SK-N-SH (cell line): ENCODE data around the gene ABLIM1. TPM values are rescaled to one million over a fixed set of nuclear protein-coding genes. Genes with fewer than 3 reads are reported as not detected.

Experiments
- ELF1 ChIP-seq: IDR thresholded peaks from 2 replicates; pipeline ENCODE4 v1.4.0; 2012
- EP300 ChIP-seq, 2 experiments: IDR thresholded peaks; 2 replicates each; pipeline versions ENCODE4 v1.4.0 to v1.6.1; 2012; ENCODE audit warnings: borderline replicate concordance in 1 of 2, low read depth in 1 of 2, low read length in 1 of 2
- EZH2phosphoT487 ChIP-seq: fragments of 200-600 bp; sonication (generic); IDR thresholded peaks from 2 replicates; pipeline ENCODE4 v1.6.1; 2017; ENCODE audit warnings: low read depth, mixed run types, mild to moderate bottlenecking, antibody characterized with exemption, moderate library complexity, borderline replicate concordance
- FOXJ3 ChIP-seq: sonication (generic); formaldehyde crosslinking; IDR thresholded peaks from 2 replicates; pipeline ENCODE4 v1.5.1; 2020; ENCODE audit warnings: mild to moderate bottlenecking, missing genetic modification reagents
- FOXM1 ChIP-seq: IDR thresholded peaks from 2 replicates; pipeline ENCODE4 v1.4.0; 2012; ENCODE audit warnings: low read depth, mild to moderate bottlenecking
- GABPA ChIP-seq: IDR thresholded peaks from 2 replicates; pipeline ENCODE4 v1.4.0; 2012; ENCODE audit warnings: low read depth, mild to moderate bottlenecking
- GATA2 ChIP-seq: sonication (generic); formaldehyde crosslinking; IDR thresholded peaks from 2 replicates; pipeline ENCODE4 v1.5.0; 2020; ENCODE audit warnings: mild to moderate bottlenecking, missing genetic modification reagents
- RCOR1 ChIP-seq: fragments of 150-350 bp; IDR thresholded peaks from 2 replicates; pipeline ENCODE4 v1.6.1; 2017; ENCODE audit warnings: antibody characterized with exemption, low read length
- RXRA ChIP-seq: IDR thresholded peaks from 2 replicates; pipeline ENCODE4 v1.4.0; 2012; ENCODE audit warnings: low read depth, mild to moderate bottlenecking, borderline replicate concordance
- SIN3A ChIP-seq: IDR thresholded peaks from 2 replicates; pipeline ENCODE4 v1.6.1; 2012; ENCODE audit warnings: low read depth, mild to moderate bottlenecking, low read length, moderate library complexity, borderline replicate concordance
- TEAD4 ChIP-seq: IDR thresholded peaks from 2 replicates; pipeline ENCODE4 v1.4.0; 2012; ENCODE audit warnings: mild to moderate bottlenecking, borderline replicate concordance; ENCODE audit not compliant: insufficient read depth
- YY1 ChIP-seq: IDR thresholded peaks from 2 replicates; pipeline ENCODE4 v1.4.0; 2012; ENCODE audit warnings: low read depth, mild to moderate bottlenecking
- polyA plus RNA-seq, 3 experiments: library from polyadenylated mRNA; depleted of rRNA; stranded (reverse); fragments of >200 nt; gene quantifications; 2 replicates each; pipeline ENCODE4 v1.2.3, GENCODE V29; 2012
- TF ChIP-seq, protein P1 (sequence below): IDR thresholded peaks from 2 replicates; pipeline ENCODE4 v1.4.0; 2012; ENCODE audit warnings: low read depth, borderline replicate concordance
- TF ChIP-seq, protein P2 (sequence below): fragments of 200-600 bp; sonication (generic); IDR thresholded peaks from 2 replicates; pipeline ENCODE4 v1.6.1; 2017; ENCODE audit warnings: antibody characterized with exemption, mild to moderate bottlenecking, moderate library complexity
- TF ChIP-seq, protein P3 (sequence below): IDR thresholded peaks from 2 replicates; pipeline ENCODE4 v1.6.1; 2012; ENCODE audit warnings: mild to moderate bottlenecking, low read depth, low read length, moderate library complexity
- TF ChIP-seq, protein P4 (sequence below): fragments of 150-350 bp; IDR thresholded peaks from 2 replicates; pipeline ENCODE4 v1.6.1; 2017; ENCODE audit warnings: antibody characterized with exemption, low read length, low read depth, borderline replicate concordance
- TF ChIP-seq, protein P5 (sequence below): IDR thresholded peaks from 2 replicates; pipeline ENCODE4 v1.4.0; 2012; ENCODE audit warnings: low read depth

ABLIM1 gene
- polyA plus RNA-seq, 1 of the 3 experiments (the other 2 are of a cell fraction): 16.1 TPM

DNA sequence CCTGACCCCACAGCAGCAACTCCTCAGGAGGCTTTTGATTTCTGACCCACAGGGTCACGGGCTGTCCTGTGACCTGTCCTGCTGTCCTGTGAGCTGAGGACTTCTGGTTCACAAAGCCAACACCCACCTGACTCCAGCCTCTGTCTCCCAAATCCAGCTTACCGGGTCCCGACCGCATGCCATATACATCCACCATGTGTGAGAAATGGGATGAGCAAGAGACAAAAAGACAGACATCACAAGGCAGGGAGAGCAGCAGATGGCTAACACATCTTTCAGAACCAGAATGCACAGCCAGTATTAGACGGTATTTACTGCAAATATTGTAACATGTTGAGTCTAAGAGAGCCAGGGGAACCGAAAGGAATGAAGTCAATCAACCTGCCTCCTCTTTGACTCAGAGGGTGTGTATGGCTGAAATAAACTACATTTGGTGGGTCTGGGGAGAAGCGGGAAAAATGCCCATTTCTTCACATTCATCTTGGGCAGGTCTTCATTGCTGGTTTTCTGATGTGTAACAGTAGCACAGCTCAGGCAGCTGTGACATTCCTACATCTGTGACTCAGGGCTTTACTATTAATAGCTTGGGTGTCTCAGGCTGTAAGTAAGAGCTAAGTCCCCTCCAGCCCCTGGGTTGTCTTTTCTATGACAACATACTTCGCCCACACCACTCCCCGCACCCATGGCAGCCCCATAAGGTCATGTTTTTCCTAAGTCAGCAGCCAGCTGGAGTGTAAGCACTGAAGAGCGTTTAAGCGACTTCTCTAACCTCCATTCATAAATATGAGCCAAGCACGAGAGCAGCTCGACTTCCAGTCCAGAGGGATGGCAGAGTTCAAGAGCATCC is 25.0 kb downstream of the ABLIM1 start (continued):
- TF ChIP-seq, protein P1, sequence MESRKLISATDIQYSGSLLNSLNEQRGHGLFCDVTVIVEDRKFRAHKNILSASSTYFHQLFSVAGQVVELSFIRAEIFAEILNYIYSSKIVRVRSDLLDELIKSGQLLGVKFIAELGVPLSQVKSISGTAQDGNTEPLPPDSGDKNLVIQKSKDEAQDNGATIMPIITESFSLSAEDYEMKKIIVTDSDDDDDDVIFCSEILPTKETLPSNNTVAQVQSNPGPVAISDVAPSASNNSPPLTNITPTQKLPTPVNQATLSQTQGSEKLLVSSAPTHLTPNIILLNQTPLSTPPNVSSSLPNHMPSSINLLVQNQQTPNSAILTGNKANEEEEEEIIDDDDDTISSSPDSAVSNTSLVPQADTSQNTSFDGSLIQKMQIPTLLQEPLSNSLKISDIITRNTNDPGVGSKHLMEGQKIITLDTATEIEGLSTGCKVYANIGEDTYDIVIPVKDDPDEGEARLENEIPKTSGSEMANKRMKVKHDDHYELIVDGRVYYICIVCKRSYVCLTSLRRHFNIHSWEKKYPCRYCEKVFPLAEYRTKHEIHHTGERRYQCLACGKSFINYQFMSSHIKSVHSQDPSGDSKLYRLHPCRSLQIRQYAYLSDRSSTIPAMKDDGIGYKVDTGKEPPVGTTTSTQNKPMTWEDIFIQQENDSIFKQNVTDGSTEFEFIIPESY: 0 out of 2 replicates have a peak, but pooled peaks have one; percentile 42
- TF ChIP-seq TEAD4: 0 out of 2 replicates have a peak, but pooled peaks have one; percentile 35
- TF ChIP-seq FOXM1: no peak
- TF ChIP-seq, protein P2, sequence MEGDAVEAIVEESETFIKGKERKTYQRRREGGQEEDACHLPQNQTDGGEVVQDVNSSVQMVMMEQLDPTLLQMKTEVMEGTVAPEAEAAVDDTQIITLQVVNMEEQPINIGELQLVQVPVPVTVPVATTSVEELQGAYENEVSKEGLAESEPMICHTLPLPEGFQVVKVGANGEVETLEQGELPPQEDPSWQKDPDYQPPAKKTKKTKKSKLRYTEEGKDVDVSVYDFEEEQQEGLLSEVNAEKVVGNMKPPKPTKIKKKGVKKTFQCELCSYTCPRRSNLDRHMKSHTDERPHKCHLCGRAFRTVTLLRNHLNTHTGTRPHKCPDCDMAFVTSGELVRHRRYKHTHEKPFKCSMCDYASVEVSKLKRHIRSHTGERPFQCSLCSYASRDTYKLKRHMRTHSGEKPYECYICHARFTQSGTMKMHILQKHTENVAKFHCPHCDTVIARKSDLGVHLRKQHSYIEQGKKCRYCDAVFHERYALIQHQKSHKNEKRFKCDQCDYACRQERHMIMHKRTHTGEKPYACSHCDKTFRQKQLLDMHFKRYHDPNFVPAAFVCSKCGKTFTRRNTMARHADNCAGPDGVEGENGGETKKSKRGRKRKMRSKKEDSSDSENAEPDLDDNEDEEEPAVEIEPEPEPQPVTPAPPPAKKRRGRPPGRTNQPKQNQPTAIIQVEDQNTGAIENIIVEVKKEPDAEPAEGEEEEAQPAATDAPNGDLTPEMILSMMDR: no peak
- TF ChIP-seq ELF1: no peak
- TF ChIP-seq, protein P3, sequence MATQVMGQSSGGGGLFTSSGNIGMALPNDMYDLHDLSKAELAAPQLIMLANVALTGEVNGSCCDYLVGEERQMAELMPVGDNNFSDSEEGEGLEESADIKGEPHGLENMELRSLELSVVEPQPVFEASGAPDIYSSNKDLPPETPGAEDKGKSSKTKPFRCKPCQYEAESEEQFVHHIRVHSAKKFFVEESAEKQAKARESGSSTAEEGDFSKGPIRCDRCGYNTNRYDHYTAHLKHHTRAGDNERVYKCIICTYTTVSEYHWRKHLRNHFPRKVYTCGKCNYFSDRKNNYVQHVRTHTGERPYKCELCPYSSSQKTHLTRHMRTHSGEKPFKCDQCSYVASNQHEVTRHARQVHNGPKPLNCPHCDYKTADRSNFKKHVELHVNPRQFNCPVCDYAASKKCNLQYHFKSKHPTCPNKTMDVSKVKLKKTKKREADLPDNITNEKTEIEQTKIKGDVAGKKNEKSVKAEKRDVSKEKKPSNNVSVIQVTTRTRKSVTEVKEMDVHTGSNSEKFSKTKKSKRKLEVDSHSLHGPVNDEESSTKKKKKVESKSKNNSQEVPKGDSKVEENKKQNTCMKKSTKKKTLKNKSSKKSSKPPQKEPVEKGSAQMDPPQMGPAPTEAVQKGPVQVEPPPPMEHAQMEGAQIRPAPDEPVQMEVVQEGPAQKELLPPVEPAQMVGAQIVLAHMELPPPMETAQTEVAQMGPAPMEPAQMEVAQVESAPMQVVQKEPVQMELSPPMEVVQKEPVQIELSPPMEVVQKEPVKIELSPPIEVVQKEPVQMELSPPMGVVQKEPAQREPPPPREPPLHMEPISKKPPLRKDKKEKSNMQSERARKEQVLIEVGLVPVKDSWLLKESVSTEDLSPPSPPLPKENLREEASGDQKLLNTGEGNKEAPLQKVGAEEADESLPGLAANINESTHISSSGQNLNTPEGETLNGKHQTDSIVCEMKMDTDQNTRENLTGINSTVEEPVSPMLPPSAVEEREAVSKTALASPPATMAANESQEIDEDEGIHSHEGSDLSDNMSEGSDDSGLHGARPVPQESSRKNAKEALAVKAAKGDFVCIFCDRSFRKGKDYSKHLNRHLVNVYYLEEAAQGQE: no peak
- TF ChIP-seq RCOR1: no peak
- TF ChIP-seq SIN3A: 0 out of 2 replicates have a peak, but pooled peaks have one; percentile 27
- no peak for TF ChIP-seq EZH2phosphoT487
- TF ChIP-seq YY1: no peak
- no peak for TF ChIP-seq FOXJ3 (CRISPR knock-in tag)
- TF ChIP-seq, protein P4, sequence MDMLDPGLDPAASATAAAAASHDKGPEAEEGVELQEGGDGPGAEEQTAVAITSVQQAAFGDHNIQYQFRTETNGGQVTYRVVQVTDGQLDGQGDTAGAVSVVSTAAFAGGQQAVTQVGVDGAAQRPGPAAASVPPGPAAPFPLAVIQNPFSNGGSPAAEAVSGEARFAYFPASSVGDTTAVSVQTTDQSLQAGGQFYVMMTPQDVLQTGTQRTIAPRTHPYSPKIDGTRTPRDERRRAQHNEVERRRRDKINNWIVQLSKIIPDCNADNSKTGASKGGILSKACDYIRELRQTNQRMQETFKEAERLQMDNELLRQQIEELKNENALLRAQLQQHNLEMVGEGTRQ: no peak
- TF ChIP-seq, protein P5, sequence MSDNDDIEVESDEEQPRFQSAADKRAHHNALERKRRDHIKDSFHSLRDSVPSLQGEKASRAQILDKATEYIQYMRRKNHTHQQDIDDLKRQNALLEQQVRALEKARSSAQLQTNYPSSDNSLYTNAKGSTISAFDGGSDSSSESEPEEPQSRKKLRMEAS: no peak
- no peak for TF ChIP-seq RXRA
- no peak for TF ChIP-seq GATA2 (CRISPR knock-in tag)
- TF ChIP-seq EP300 (IDR thresholded peaks at IDR 0.05; ENCODE audit: borderline replicate concordance in 1 of 2, low read depth in 1 of 2, low read length in 1 of 2): peak in 1 of 2 experiments; percentile 63; a peak in 1 of 4 replicates
- no peak for TF ChIP-seq GABPA
